ENCODE results near the gene OTUB2.
"Not testable (repeated sequence)": the region's sequence is repeated elsewhere in the genome, so short reads cannot be mapped to it uniquely, and the experiment has no call there.

Gene OTUB2

DNA sequence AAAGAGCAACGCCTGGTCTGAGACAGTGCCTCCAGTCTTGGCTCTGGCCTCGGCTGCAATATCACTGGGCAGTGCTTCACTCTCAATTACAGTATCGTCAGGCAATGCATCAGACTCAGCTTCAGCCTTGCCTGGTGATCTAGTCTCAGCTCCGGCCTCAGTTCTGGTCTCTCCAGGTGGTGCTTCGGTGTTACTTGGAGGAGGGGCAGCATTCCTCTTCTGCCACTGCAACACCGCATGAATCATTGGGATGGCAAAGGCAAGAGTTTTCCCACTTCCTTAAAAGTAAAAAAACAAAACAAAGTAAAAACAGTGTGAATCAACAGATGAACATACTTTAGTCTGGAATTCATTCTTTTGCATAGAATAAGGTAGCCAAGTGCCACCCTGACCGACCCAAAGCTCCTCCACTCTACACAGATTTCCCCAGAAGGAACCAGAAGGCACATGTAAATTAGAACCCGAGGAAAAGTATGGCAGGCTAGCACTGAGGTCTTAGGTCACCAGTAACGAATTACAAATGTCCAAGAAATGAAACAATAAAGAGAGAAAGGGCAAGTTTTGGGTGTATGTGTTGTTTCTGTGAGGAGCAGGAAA, 36.3 kb downstream of the OTUB2 start:
- no peak for DNase-seq

- no peak for DNase-seq
These were observed 40.0 kb downstream of the OTUB2 start for GRCh38 chr14:94066089-94066676.

GRCh38 chr14:94072076-94072475, 45.9 kb downstream of the OTUB2 start:
- DNase-seq, result not testable (repeated sequence)

- DNase-seq, result no peak
These were observed 48.4 kb downstream of the OTUB2 start for GRCh38 chr14:94074534-94074933.

DNA sequence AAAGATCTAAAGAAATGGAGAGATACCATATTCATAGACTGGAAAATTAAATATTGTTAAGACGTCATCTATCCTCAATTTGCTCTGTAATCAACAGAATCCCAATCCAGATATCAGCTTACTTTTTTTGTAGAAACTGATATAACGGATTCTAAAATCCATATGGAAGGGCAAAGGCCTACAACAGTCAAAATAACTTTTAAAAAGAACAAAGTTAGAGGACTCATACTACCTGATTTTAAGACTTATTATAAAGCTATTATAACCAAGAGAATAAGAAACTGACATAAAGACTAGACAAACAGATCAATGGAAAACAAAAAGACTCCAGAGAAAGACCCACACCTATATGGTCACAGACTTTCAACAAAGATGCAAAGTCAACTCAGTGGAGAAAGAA, 48.9 kb downstream of the OTUB2 start:
- no peak for DNase-seq

DNA sequence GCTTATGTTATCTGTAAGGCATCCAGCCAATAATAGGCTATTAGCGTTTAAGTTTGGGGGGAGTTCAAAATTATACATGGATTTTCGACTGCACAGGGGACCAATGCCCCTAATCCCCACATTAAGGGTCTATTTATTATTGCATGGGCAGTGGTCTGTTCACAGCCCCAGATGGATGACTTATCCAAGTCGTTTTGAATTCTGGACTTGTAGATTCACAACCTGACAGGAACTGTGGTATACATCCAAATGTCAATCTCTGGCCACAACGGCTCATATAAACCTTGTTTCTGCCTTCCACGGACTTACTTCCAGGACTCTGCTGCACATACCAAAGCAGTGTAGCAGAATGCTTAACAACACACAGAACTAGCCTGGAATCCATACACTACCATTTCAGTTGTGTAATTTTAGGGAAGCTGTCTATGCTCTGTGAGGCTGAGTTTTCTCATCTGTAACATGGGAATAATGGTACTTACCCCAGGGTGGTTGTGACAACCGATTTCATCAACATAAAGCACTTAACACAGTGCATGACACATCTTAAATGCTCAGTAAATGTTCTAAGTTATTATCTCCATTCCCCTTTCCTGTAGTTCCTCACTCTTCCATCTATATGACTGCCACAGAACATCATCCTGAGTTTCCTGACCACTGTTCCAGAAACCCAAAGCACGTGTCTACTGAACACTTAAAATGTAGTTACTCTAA, 51.1 kb downstream of the OTUB2 start:
- no peak for DNase-seq

DNA sequence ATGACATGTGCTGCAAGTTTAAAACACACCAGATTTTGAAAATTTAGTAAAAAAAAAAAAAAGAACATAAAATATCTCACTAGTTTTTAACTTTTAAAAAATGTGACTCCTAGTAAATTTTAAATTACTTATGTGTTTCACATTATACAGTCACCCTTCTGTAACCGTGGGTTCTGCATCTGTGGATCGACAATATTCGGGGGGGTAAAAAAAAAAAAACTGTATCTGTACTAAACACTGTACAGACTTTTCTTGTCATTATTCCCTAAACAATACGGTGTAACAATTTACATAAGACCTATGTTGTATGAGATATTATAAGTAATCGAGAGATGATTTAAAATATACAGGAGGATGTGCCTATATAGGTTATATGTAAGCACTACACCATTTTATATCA, 51.7 kb downstream of the OTUB2 start:
- DNase-seq, result no peak

DNA sequence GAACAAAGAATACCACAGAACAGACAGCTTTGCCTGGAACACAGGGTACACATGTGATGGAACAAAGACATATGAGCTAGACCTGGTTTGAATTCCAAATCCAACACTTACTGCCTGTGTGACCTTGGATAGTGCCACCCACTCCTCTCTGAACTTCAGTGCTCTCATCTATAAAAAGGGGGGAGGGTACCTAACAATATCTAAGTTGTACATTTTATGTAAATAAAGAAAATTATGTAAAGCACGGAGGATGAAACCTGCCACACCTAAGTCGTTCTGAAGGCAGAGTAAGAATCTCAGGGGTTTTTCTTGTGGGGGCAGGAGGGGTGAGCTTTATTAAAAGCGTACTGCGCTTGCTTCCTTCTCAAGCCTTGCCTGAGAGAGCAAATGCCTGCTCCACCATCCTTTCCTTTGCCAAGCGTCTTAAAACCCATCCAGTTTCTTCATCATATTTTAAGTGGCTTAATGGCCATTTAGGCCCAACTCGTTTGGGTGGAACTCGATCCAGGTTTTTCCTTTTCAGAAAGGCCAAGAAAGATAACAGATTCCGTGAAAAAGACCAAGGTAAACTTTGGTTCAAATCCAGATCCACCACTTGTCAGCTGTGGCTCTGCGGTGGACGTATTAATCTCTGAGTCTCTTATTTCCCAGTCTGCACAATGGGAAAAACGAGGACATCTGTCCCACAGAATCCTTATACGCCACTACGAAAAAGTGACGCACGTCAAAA, 53.9 kb downstream of the OTUB2 start:
- no peak for DNase-seq

DNA sequence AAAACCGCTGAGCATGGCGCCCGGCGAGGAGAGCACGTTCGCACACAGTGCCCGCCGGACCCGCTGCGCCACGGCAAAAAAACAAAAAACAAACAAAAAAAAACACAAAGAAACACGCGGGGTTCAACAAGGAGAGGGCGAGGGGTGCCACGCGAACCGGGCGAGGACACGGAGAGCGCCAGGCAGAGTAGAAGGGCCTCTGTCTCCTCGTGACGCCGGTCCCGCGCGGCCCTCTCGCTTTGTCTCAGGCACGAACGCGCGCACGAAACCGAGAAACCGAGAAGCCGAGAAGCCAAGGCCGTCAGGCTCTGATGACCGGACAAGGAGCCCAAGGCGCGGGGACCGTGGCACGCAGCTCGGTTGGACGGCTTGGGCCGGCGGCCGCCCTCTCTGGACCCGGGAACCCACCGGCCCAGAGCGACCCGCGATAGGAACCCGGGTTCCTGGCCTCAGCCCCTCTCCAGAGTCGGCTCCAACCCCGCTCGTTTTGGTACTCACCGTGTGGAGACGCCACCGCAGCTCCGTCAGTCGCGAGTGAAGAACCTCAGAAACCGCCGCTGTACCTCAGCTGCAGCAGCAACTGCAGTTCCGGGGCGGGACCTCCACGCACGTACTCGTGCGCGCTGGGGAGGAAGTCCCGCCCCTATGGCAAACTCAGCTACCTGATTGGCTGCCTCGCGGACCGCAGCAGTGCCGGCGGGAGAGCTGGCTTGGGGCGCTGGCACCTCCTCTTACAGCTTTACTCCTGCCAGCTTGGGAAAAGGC, 54.7 kb downstream of the OTUB2 start, which contains the start of the genes DDX24 and IFI27L1:
Gene DDX24 (minus strand): TSS at position 582 of the 765 bp plus-strand sequence. CDS start 1,460 bp downstream, outside the sequence.
Gene IFI27L1 (plus strand): TSS at position 690 of the 765 bp plus-strand sequence. CDS start 15,628 bp downstream, outside the sequence.
- DNase-seq, result peak; percentile 97

GRCh38 chr14:94081386-94081820, 55.3 kb downstream of the OTUB2 start:
- no peak for DNase-seq

DNA sequence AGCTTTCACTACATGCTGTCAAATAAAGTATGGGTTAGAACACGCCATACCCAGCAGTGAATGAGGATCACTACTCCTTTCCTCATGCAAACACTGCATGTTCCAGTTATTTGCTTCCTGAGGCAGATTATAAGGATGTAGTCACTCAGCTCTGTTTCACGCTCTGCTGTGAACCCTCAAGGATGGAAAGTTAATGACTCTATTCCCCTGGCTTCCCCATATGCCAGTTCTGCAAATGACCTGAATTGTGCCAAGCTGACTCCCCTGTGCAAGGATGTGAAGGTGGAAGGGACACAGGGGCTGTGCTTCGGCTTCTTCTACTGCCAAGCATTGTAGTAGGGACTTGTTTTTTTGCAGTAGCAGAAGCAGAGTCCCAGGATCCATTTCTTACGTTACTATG, 61.8 kb downstream of the OTUB2 start:
- no peak for DNase-seq

DNA sequence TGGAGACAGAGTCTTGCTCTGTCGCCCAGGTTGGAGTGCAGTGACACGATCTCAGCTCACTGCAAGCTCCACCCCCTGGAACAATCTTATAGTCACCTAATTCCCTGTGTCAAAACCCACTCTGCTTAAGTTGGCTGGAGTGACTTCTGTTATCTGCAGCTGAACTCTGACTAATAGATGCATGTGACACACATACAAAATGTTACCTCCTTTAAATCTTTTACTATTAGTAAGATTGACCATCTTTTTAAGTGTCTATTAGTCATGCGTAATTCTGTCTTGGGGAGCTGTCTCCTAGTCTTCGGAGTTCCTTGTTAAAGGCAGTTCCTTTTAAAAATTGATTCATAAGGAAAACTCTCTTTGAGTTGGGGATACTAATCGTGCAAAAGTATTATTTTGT, 62.4 kb downstream of the OTUB2 start:
- no peak for DNase-seq

DNA sequence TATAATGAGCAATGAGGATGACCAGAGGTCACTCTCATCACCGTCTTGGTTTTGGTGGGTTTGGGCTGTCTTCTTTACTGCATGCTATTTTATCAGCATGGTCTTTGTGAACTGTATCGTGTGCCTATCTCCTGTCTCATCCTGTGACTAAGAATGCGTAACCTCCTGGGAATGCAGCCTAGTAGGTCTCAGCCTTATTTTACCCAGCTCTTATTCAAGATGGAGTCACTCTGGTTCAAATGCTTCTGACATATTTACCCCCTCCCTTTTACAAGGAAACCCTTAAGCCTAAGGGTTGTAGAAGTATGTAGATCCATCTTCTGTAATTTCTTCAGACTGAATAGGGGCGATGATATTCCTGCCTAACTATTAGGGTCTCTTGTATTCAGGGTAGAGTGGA, 63.3 kb downstream of the OTUB2 start:
- no peak for DNase-seq

GRCh38 chr14:94093418-94093817, 67.3 kb downstream of the OTUB2 start:
- no peak for DNase-seq

DNA sequence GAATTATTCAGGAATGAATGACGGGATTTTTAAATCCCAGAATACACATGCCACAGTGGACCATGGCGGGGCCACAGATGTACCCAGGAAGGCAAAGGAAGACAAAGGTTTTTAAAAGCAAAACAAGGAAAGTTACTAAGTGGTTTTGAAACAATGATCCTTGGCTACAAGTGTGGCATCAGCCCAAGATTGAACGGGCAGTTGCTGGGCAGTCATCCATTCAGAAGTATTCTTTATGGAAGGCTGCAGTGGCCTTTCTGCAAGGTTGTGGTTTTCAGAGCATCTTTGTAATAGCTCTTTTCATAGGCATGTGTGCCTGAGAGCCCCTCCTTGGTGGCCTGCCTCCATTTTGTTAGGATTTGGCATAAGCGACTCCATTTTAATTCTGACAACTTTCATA, 71.0 kb downstream of the OTUB2 start:
- no peak for DNase-seq
